GM12891 (cell line): ENCODE results near the gene CCDC57.
"Not testable (repeated sequence)": the region's sequence is repeated elsewhere in the genome, so short reads cannot be mapped to it uniquely, and the experiment has no call there.

Experiments used
- DNase-seq: peaks from one replicate; pipeline ENCODE4 v3.0.0; 2011; ENCODE audit warnings: low spot score; ENCODE audit not compliant: insufficient read length
- FAIRE-seq: peaks from 2 replicates; lab custom pipeline; 2011; peaks lifted over from hg19 to GRCh38; lab: Jason Lieb, UNC
- PAX5 ChIP-seq: IDR thresholded peaks from 2 replicates; pipeline ENCODE4 v1.6.1; 2011; ENCODE audit warnings: low read length, moderate library complexity, mild to moderate bottlenecking; ENCODE audit not compliant: insufficient read depth, severe bottlenecking
- POLR2A ChIP-seq: IDR thresholded peaks from 2 replicates; pipeline ENCODE4 v1.6.1; 2011; ENCODE audit warnings: low read depth, low read length, control low read depth
- POLR2AphosphoS5 ChIP-seq: IDR thresholded peaks from 2 replicates; pipeline ENCODE4 v1.6.1; 2011; ENCODE audit warnings: low read depth, low read length, control low read depth
- POU2F2 ChIP-seq: IDR thresholded peaks from 2 replicates; pipeline ENCODE4 v1.6.1; 2011; ENCODE audit warnings: low read depth, mild to moderate bottlenecking, control low read depth, low read length, moderate library complexity
- SPI1 ChIP-seq: IDR thresholded peaks from 2 replicates; pipeline ENCODE4 v1.6.1; 2011; ENCODE audit warnings: low read depth, low read length, control low read depth
- TAF1 ChIP-seq: IDR thresholded peaks from 2 replicates; pipeline ENCODE4 v1.6.1; 2011; ENCODE audit warnings: low read depth, low read length, control low read depth

CCDC57 gene

GRCh38 chr17:82217530-82218204, 5.0 kb upstream of the CCDC57 start:
- FAIRE-seq (no peak), DNase-seq (no peak)
- TF ChIP-seq SPI1 (no peak), PAX5 (no peak), POU2F2 (no peak), POLR2AphosphoS5 (no peak), POLR2A (no peak), TAF1 (no peak)

DNA sequence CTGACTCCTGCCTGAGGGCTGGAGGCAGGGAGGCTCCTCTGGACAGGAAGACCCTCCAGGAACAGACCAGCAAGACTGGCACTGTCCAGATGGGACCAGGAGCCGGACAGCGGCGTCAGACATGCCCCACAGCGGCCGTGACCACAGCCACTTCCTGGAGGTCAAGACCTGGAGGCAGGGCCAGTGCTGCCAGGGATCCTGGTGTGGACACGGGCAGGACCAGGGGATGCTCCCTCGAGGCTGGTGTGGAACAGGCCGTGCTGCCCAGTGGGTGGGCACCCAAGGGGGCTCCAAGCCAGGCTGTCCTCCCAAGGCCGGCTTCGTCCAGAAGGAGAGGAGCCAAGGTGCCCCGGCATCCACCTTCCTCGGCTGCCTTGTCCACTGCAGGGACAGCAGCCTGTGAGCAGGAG, 4.5 kb upstream of the CCDC57 start:
- no peak for DNase-seq
- no peak for TF ChIP-seq POU2F2
- TF ChIP-seq TAF1: no peak
- TF ChIP-seq PAX5: no peak
- no peak for TF ChIP-seq POLR2AphosphoS5
- peak; percentile 13 for FAIRE-seq

DNA sequence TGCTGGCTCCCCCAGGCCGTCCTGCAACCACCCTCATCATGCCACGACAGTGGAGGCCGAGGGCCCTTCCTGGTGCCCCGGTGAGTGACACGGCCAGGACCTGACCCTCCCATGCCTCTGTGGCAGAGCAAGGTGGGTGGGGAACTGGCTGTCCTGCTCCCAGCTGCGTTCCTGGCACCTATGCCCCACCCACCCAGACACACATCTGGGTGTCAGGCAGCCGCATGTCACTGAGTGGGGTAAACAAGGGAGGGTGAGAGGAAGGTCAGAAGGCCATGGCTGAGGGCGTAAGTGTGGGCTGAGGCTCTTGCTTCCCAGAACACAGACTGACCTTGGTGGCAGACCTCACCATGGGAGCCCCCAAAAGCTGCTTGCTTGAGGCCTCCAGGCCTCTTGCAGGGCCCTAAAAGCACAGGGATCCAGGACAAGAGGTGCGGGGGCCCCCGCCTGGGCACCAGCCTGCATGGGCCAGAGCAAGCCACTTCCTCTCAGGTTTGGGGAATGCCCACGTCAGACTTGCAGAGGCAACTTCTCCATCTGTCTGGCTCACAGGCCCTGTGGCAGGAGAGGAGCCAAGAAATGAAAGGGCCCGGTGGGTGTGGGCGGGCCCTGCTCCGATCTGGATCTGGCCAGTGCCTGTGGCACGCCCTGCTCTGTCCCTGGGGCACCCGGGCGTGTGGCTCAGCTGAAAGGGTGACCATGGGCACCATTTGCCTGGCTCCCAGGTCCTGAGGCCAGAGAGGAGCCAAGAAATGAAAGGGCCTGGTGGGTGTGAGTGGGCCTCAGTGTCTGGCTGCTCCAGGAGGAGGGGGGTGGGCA, 3.9 kb upstream of the CCDC57 start:
- peak; percentile 84 for FAIRE-seq
- no peak for TF ChIP-seq POLR2AphosphoS5
- TF ChIP-seq PAX5: no peak
- no peak for TF ChIP-seq POLR2A
- TF ChIP-seq POU2F2: no peak
- TF ChIP-seq SPI1: peak; percentile 83
- TF ChIP-seq TAF1: no peak
- no peak for DNase-seq

GRCh38 chr17:82215972-82216300, 3.3 kb upstream of the CCDC57 start:
- DNase-seq (no peak), FAIRE-seq (no peak)
- no peak for TF ChIP-seq POLR2AphosphoS5
- no peak for TF ChIP-seq SPI1
- TF ChIP-seq TAF1: no peak
- TF ChIP-seq POU2F2: no peak
- no peak for TF ChIP-seq PAX5
- no peak for TF ChIP-seq POLR2A

GRCh38 chr17:82215095-82215971, 2.7 kb upstream of the CCDC57 start:
- DNase-seq (no peak), FAIRE-seq (no peak)
- TF ChIP-seq TAF1 (no peak), POLR2AphosphoS5 (no peak), POU2F2 (no peak), PAX5 (no peak), SPI1 (no peak), POLR2A (no peak)

DNA sequence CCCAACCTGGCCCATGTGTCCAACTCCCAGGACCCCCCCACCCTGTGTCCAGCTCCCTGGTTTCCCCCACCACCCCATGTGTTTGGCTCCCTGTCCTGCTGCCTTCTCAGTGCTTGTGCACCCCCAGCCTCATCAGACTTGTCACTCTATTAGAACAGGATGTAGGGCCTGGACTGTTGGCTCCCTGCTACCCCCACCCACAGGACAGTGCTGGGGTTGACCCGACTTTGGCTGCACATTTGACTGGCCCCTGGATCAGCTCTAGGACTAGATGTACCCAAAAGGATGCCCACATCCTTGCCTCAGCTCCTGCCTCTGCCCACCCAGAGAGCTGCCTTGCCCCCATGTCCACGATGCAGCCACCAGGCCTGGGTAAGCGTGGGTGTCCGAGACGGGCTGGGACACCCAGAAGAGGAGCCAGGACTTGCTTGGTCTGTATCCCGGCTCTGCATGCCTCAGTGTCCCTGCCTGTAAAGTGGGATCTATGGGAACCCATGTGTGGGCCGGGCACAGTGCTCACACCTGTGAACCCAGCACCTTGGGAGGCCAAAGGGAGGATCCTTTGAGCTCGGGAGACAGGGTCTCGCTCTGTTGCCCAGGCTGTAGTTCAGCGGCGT, 1.5 kb upstream of the CCDC57 start:
- FAIRE-seq (no peak), DNase-seq (no peak)
- no peak for TF ChIP-seq PAX5
- TF ChIP-seq POU2F2: no peak

- peak; percentile 81 for FAIRE-seq
- no peak for DNase-seq
- TF ChIP-seq POLR2A (no peak), PAX5 (no peak), TAF1 (no peak), POU2F2 (no peak), POLR2AphosphoS5 (no peak), SPI1 (0 out of 2 replicates have a peak, but pooled peaks have one; percentile 5)
Measured at GRCh38 chr17:82213251-82214011, 789 bp upstream of the CCDC57 start.

GRCh38 chr17:82210655-82211054, 2.0 kb downstream of the CCDC57 start:
- not testable (repeated sequence) for FAIRE-seq, DNase-seq
